HG02970 (cell line): Measurements from ENCODE around the gene FAM76B.

ENCODE experiments used
- ATAC-seq: cut with Tn5 transposase; IDR thresholded peaks from one replicate; pipeline ENCODE4 v1.9.1; 2021; ENCODE audit warnings: mild to moderate bottlenecking, moderate library complexity, moderate number of reproducible peaks; ENCODE audit not compliant: unreplicated experiment, low FRiP score

The FAM76B gene

DNA sequence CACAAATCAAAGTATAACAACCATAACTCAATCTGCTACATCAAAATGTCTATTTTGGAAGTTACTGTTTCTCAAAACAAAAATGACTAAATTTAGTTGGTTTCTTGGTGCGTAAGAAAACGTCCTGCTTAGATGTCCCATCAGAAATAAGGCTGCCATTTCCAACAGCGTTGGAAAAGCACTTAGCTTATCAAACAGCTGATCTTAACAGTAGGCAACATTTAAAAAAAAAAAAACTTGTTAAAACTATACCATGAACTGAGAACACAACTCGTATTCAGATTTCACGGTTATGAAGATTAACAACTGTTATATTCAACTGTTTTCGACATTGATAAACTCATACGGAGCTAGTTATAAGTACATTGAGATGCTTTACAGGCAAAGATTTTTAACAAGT lies 3.1 kb upstream of the FAM76B start:
- no peak for ATAC-seq

DNA sequence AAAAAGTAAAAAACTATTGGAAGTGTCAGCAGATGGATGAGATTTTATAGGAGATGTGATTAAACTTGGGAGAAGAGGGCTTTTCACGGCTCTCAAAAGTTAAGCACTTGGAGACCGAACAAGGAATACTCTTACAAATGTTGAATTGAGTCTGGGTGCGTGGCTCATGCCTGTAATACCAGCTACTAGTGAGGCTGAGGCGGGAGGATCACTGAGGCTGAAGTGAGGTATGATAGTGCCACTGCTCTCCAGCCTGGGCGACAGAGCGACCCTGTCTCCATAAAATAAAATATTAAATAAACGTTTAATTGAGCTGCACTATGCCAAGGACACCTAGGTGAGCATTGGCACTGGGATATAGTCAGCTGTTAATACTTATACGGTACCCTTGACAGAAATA lies 2.6 kb upstream of the FAM76B start:
- no peak for ATAC-seq

DNA sequence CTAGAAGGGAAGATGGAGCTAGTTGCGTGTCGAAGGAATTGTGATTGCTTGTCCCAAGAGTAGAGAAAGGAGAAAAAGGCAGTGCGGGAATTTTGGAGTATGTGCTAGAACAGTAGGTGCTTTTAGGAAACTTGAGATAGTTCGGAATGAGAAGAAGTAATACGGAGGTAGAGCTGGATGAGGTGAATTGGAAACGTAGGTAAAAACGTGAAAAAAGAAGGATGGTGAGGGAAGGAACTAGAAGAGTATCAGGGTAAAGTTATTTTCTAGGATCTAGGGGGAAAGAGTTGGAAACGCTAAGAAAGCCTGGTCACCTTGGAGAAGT lies 2.1 kb upstream of the FAM76B start:
- no peak for ATAC-seq

DNA sequence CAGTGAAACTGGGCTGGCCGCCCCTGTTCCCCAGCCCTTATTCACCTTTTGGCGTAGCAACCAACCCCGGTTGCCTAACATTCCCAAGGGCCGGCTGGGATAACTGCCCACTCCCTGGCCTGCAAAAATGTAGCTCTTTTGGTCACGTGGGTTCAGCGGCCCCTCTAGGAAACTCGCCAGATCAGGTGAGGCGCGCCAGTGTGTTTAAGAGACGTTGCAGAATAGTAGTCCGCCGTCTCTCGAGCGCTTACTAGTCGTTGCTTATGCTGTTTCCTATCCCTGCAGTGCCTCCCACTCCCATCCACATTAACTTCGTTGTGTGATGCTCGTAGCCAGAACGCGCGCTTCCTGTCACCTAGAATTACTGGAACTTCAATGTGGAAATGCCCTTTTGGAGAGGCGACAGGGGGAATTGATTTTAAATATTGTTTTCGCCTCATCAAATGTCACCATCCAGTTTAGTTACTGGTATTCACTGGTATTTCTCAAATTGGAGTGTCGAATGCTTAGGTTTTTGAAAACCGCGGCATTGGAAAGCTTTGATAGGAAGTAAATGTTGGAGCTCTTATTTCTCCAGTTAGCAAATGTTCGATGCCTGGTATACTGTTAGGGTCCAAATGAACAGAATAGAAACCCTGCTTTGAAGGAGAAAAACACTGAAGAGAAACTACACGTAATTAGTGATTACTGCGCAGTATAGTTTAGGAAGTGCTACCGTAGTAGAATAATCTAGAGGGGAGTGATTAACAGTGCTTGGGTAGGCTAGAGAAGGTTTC lies 1.5 kb upstream of the FAM76B start:
- ATAC-seq: no peak

DNA sequence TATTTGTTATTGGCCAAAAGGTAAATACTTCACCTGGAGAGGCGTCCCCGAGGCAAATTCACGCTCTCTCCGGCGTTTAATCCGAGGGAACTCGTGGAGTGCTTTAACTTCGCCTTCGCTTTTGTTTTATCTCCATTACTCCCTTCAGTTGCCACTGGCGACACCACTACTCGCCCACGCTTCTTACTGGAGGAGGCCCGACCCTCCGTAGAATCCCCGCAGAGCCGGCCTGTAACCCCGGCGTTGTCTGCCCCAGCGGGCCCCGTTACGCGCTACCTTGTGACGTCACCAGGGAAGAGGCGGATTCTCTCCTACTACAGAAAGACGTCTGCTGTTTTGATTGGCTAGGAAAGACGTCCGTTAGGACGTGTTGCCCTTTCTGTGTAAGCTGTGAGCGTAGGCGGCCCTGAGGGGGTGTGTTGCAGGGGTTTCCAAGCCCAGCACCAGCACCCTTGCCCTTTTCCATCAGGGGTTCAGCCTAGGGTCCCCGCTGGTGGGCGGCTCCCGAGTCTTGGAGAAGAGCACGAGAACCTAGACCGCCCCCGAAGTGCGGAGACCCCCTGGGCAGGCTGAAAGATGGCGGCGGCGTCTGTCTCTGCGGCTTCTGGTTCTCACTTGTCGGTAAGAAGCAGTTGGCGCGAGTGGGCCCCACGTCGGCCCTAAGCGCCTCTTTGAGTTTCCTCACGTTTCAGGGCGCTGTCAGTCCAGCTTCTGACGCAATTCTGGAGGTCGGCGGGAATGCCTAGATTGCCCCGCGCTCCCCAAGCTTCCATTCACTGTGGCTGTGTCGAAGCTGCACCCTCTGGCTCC lies 746 bp upstream of the FAM76B start, which contains the start of gene CEP57:
TSS of gene CEP57 (plus strand) at position 376 of the 810 bp plus-strand sequence. CDS start at position 577, 201 bp downstream.
- peak; percentile 64 for ATAC-seq

DNA sequence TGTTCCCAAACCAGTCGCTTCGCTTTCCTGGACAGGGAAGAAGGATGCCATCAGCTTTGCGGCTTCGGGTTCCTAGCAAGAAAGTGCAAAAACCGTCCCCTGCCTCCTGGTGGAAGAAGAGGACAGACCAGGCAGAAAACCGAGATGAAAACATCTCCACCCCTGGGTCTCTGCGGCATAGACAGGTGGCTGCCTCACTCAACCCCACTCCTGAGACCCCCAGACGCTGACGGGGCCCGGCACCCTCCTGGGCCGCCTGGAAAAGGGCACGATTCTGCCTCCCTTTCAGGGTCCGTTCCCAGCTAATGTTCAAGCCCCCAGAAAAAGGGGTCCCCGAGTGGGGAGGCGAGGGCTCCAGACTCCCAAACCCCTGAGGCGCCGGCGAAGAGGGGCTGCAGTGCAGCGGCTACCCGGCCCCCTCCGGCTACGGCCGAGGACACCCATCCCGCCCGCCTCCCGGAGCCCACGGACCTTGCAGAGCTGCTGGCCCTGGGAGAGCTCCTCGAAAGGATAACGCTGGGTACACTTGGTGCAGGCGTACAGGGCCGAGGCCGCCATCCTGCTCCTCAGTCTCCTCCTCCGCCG lies 569 bp downstream of the FAM76B start:
- ATAC-seq: no peak

DNA sequence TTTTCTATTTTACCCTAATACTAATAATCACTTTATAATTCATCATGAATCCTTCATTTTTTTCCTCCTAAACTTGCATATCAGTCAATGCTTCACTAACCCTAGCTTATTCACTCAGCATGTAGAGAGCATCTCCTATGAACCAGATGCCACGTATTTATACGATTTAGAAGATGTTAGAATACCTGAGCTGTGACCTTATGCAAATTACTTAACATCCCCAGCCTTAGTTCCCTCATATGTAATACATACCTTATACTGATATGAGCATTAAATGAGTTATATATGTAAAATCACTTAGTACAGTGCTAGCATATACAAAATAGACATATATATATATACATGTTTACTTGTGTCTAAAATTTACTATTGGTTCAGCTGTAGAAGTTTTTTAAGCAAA lies 9.0 kb downstream of the FAM76B start:
- no peak for ATAC-seq

DNA sequence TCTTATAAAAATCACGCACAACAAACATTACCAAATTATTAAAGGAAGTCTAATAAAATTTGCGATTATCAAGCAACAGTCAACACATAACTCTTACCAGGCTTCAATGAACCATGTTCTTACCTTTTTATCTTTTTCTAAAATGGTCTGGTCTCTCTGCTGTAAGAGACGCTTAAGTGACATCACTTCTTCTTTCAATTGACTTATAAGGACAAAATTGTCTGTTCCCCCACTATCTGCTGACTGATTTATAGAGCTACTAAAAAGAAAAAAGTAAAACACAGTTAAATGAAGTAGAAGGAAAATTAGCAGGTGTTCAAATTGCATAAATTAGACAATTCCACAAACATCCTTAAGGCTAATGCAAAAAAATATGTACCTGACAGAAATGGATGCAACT lies 10.9 kb downstream of the FAM76B start:
- no peak for ATAC-seq

DNA sequence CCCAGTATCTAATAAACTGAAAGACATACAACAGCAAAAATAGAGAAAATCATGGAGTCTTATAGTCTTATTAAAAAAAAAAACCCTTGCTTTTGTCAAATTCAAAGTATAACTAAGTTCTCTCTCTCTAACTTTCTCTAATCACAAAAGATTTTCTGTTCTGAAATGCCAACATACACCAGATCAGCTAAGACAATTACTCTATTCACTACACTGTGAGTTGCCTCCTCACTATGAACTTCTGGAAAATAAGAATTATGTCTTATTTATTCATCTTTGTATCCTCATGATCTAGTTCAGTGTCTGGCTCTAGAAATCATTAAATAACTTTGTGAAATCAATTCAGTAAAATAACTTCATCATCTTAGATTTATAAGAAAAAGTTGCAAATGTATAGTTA lies 12.7 kb downstream of the FAM76B start:
- no peak for ATAC-seq

DNA sequence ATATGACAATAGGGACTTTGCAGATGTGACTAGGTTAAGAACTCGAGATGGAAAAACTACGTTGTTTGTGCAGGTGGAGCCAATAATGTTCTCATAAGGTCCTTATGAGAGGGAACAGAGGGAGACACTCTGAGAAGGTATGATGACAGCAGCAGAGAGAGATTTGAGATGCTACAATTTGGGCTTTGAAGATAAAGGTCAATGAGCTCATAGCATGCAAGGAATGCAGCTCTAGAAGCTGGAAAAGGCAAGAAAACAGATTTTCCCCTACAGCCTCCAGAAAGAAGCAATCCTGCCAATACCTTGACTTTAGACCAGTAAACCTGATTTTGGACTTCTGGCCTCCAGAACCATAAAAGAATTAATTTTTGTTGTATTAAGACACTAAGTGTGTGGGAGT lies 21.1 kb downstream of the FAM76B start:
- ATAC-seq: no peak

DNA sequence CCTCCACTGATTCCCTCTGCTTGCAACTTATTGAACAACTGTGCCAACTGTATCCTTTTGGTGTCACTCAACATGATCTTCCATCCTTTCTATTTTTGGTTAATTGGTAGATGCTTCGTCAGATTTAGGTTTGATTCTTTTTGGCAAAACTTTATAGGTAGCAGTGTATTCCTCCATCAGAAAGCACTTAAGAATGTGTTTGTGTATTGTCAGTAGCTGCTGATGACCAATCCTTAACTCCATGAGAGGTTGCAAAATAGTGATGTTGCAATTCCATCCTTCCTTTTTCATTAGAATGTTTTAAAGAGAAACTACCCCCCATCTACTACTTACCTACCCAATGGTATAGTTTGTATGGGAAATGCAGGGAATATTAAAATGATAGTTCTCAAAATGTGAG lies 22.1 kb downstream of the FAM76B start:
- ATAC-seq: no peak

DNA sequence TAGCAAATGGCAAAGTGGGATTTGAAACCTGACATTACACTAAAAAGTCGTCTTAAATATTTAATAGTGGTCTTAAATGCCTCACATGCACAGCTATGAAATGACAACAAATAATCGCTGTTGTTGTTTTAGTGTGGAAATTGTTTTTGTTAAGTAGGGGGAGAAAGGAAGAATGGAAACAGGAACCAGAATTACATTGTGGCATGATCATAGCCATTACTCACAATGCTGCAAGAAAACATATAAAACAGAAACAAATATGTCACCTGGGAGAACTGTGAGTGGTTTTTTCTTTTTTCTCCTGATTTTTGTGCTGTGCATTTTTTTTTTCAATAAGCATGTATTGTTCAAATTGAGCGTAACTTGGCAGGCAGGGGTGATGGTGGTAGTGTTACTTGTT lies 22.9 kb downstream of the FAM76B start:
- no peak for ATAC-seq

DNA sequence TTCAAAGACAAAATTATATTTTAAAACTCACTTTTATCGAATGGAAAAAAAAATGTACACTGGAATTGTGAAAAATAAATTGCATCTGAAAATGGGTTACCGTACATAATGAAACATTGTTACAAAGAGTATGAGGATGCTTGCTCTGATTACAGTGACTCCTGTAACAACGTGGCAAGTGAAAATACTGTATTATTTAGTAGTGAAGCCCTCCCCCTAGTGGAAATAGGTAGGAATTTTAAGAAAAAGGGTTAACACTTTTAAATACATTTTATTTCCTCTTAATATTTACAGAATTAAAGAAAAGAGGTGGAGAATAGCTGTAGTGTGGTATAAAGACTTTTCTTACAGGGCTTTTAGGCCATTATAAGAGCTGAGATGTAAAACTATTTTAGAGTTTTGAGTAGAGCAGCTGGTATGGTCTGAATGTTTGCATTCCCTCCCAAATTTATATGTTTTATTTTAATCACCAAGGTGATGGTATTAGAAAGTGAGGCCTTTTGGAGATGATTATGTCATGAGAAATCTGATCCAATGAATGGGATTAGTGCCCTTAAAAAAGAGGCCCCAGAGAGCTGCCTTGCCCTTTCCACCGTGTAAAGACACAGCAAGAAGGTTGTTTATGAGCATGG lies 25.2 kb downstream of the FAM76B start:
- no peak for ATAC-seq

DNA sequence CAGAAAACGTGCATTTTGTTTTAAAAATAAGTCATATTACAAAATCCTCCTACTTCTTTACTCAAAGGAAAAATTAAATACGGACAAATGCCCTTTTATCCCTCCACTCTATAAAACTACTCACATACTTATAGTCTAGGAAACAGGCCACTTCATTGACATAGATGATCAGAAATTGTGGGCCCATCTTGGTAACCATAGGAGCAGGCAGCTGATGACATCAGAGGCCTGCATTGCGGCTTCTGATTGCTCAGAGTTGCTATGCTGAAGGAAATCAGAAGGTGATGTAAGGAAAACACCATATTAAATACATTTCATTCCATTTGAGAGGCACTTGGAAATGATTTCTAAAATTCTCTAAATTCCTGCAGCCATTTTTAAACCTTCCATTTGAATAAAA lies 27.0 kb downstream of the FAM76B start:
- no peak for ATAC-seq

DNA sequence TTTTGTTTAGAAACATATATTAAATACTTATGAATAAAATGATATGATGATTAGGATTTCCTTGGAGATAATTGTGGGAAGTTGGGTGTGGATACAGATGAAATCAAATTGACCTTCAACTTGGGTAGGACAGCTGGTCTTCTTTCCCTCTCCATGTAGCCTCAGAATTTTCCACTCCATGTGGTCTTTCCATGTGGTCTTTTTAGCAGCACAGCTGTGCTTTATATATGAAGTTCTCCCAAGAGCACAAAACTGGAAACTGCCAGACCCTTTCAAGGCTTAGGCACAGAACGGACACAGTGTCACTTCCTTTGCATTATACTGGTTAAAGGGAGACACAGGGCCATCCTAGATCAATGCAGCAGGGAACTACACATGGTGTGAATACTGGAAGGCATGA lies 28.6 kb downstream of the FAM76B start:
- no peak for ATAC-seq

DNA sequence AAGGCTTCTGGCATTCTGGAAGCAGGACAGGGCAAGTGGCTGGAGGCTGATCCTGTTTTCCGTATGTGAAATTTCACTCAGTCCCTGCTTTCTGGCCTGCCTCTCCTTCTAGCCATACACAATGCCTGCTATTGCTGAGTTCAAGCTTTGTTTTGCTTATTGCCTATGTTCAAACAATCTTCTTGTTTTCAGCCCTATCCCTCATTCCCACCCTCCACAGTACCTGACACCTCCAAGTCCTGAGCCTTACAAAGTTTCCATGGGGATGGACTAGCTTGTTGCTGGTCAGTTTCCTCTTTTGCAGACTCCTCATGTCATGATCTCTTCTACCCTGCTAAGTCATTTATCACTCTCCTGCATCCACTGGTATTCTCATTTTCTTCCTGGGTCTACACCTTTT lies 38.1 kb downstream of the FAM76B start:
- ATAC-seq: no peak

DNA sequence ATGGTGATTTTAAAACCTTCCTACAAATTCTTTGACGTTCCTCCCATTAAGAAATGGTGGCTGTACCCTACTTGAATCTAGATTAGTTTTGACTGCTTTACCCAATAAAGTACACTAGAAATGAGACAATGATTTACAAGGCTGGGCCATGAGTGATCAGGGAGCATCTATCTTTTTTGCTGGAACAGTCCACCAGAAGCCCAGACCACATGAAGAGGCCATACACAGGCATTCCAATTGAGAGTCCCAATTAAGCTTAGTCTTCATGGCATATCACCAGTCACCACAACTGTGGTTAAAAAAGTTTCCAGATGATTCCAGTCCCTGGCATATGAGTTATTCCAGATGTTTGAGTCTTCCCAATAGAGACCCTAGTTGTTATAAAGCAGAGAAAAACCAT lies 39.5 kb downstream of the FAM76B start:
- no peak for ATAC-seq

DNA sequence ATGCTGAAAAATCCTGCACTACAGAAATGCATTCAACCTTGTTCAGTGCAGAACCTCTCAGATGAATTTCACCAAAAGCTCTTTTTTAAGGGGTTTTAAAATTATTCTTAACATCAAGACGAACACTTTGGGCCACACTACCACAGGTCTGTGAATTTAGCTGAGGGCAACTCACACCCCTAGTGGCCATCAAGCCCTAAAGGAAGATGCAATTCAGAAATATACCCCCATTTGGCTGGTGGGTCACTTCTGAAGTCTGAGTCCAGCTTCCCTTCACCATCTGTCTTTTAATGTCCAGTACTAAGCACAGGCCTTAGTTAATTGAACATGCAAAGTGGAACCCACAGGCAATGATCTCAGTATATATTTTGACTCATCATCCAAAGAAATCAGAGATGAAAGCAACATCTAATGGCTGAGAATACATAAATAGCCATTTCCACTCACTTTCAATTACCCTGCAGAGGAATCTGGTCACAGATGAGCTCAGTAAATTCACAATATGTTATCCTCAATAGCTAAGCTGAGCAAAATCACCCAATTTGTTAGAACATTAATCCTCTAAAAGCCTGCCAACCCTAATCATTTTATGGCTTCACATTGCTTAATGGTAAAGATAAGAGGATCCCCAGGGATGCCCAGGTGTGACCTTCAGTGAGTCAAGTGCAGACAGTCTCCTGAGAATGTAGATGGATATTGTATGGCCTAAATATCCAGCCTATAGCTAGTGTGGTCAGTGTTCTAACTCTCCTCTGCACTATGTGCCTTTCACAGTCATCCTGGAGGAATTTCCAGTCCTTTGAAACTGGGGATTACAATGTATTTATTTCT lies 50.3 kb downstream of the FAM76B start:
- ATAC-seq: no peak

DNA sequence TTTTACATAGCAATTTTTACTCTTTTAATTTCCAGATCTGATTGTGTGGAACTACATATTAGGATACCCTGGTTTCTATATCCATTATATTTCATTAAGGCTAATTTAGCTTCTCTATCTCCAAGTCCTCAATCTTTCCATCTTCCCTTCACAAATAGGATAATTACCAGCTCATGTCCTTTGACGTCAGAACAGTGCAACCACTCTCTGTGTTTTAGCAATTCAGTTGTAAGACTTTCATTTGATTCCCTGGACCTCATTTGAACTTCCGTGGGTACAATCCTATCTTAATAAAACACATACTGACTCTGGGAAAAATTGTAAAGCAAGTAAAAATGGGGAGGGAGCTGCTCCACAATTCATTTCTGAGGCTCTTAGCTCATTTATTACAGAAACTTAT lies 52.8 kb downstream of the FAM76B start:
- ATAC-seq: no peak

DNA sequence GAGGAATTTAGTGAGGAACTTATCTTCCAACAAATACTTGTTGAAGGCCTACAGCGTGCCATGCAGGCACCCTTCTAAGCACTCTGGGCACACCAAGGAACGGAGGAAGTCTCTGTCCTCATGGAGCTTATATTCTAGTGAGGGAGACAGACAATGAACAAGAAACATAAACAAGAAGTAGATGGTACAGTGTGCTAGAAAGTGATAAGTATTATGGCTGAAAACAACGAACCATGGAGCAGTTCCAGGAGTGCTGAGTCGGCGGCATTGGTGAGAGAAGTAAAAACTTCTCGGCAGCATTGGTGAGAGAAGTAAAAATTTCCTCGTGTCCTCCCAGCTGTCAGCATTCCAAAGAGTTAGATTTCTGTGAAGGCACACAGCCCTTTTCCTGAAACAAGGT lies 53.2 kb downstream of the FAM76B start:
- ATAC-seq: no peak
